ENCODE results near the gene REPIN1. TPM values are rescaled to one million over a fixed set of nuclear protein-coding genes. Genes with fewer than 3 reads are reported as not detected.

Gene REPIN1
- total and polyA plus RNA-seq, 2 experiments from 2014 or later, result 79.1 to 107 TPM

DNA sequence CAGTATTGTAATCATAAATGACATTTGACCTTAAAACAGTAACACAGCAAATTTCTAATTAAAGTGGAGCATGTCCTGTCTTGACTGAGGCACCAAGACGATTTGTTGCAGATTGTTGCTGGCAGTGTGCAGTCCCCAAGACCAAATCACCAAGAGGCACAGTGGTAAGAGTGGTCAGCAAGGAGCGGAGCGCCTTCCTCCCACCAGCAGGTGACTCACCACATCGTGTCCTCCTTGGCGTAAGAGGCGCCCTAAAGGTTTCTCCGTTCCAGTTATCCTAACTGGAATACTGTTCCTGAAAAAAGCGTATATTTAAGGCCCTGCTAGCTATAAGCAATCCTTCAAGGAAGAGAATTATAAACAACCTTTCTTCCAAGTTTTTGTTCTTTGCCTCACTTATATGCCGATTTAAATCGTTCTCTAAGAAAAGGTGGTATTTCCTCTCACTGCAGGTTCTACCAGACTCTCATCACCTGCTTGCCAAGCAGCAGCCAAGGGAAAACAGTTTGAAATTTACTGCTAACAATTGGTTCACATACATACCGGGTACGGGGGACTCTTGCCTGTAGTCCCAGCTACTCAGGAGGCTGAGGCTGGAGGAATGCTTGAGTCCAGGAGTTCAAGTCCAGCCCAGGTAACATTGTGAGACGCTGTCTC, 10.7 kb upstream of the REPIN1 start:
- WGBS (ENCODE audit: low lambda C conversion rate, missing lambda C conversion rate), result 75% methylated on average over 13 of the region's 13 CpGs
- DNase-seq (ENCODE audit: low spot score), result no peak
- no peaks in the 10 kb centered on the region for H4K20me1 ChIP-seq (ENCODE audit: insufficient read depth, poor library complexity, severe bottlenecking)
- H3K4me1 ChIP-seq (ENCODE audit: insufficient read depth), result no peaks in the 10 kb centered on the region
- H3K4me2 ChIP-seq, result no peak overlapping the region
- H3K27me3 ChIP-seq, result no peaks in the 10 kb centered on the region
- H3K36me3 ChIP-seq (replicated peaks; ENCODE audit: insufficient read depth, low read depth), result no peaks in the 10 kb centered on the region
- H3K9me3 ChIP-seq (ENCODE audit: low read depth), result no peaks in the 10 kb centered on the region
- TF ChIP-seq EZH2phosphoT487 (IDR thresholded peaks at IDR 0.05; ENCODE audit: low read depth, severe bottlenecking, unreplicated experiment) (no peak), CTCF (IDR thresholded peaks at IDR 0.05; ENCODE audit: poor library complexity) (no peak), EZH2 (IDR thresholded peaks at IDR 0.05; ENCODE audit: borderline replicate concordance) (no peak)
- no peaks in the 10 kb centered on the region for H3K9me2 ChIP-seq (replicated peaks; ENCODE audit: insufficient read depth)
- H3K27ac ChIP-seq, result no peak overlapping the region
- H3K79me2 ChIP-seq, result no peaks in the 10 kb centered on the region
- H2AFZ ChIP-seq, result no peak overlapping the region
- no peak overlapping the region for H3K4me3 ChIP-seq

DNA sequence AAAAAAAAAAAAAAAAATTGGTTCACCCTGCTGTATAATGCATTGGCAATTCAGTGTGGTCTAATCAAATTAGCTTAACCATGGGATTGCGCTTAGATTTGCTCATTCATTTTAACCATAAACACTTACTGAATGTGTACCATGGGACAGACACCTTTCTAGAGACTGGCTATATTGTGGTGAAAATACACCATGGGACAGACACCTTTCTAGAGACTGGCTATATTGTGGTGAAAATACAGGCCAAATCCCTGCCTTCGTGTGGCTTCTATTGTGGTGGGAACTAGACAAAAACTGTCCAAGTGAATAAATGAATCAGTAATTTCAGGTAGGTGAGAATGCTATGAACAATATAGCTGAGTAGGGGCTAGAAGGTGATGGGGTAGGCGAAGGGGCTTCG, 10.2 kb upstream of the REPIN1 start:
- Histone ChIP-seq H3K4me3 (no peak overlapping the region), H3K4me1 (ENCODE audit: insufficient read depth) (no peaks in the 10 kb centered on the region), H2AFZ (no peak overlapping the region), H3K79me2 (no peaks in the 10 kb centered on the region), H3K27ac (no peak overlapping the region), H3K27me3 (no peaks in the 10 kb centered on the region), H3K9me3 (ENCODE audit: low read depth) (no peaks in the 10 kb centered on the region), H3K9me2 (replicated peaks; ENCODE audit: insufficient read depth) (no peaks in the 10 kb centered on the region), H4K20me1 (ENCODE audit: insufficient read depth, poor library complexity, severe bottlenecking) (no peaks in the 10 kb centered on the region), H3K36me3 (replicated peaks; ENCODE audit: insufficient read depth, low read depth) (no peaks in the 10 kb centered on the region), H3K4me2 (no peak overlapping the region)
- WGBS (ENCODE audit: low lambda C conversion rate, missing lambda C conversion rate), result 96% methylated on average over 4 of the region's 4 CpGs
- TF ChIP-seq EZH2phosphoT487 (IDR thresholded peaks at IDR 0.05; ENCODE audit: low read depth, severe bottlenecking, unreplicated experiment), result no peak
- no peak for TF ChIP-seq EZH2 (IDR thresholded peaks at IDR 0.05; ENCODE audit: borderline replicate concordance)
- TF ChIP-seq CTCF (IDR thresholded peaks at IDR 0.05; ENCODE audit: poor library complexity), result no peak
- DNase-seq (ENCODE audit: low spot score), result no peak

GRCh38 chr7:150358988-150359621, 9.5 kb upstream of the REPIN1 start:
- Histone ChIP-seq H4K20me1 (ENCODE audit: insufficient read depth, poor library complexity, severe bottlenecking) (no peaks in the 10 kb centered on the region), H2AFZ (no peak overlapping the region), H3K4me2 (no peak overlapping the region), H3K9me2 (replicated peaks; ENCODE audit: insufficient read depth) (no peaks in the 10 kb centered on the region), H3K79me2 (no peaks in the 10 kb centered on the region), H3K4me3 (no peak overlapping the region), H3K4me1 (ENCODE audit: insufficient read depth) (no peaks in the 10 kb centered on the region), H3K27ac (no peak overlapping the region), H3K27me3 (no peaks in the 10 kb centered on the region), H3K36me3 (replicated peaks; ENCODE audit: insufficient read depth, low read depth) (no peaks in the 10 kb centered on the region), H3K9me3 (ENCODE audit: low read depth) (no peaks in the 10 kb centered on the region)
- no peak for DNase-seq (ENCODE audit: low spot score)
- 94% methylated on average over 4 of the region's 4 CpGs for WGBS (ENCODE audit: low lambda C conversion rate, missing lambda C conversion rate)
- no peak for TF ChIP-seq CTCF (IDR thresholded peaks at IDR 0.05; ENCODE audit: poor library complexity)
- TF ChIP-seq EZH2phosphoT487 (IDR thresholded peaks at IDR 0.05; ENCODE audit: low read depth, severe bottlenecking, unreplicated experiment), result no peak
- TF ChIP-seq EZH2 (IDR thresholded peaks at IDR 0.05; ENCODE audit: borderline replicate concordance), result no peak
